HG03103 (cell line): ENCODE results near the gene EIF4E2.
"Not testable (repeated sequence)": the region's sequence is repeated elsewhere in the genome, so short reads cannot be mapped to it uniquely, and the experiment has no call there.

Experiments
- ATAC-seq: cut with Tn5 transposase; IDR thresholded peaks from one replicate; pipeline ENCODE4 v1.9.1; 2021; ENCODE audit warnings: low read depth; ENCODE audit not compliant: unreplicated experiment

Gene EIF4E2

GRCh38 chr2:232521959-232522622 lies 28.4 kb upstream of the EIF4E2 start:
- no peak for ATAC-seq

GRCh38 chr2:232522623-232523401 lies 27.7 kb upstream of the EIF4E2 start:
- ATAC-seq = no peak

GRCh38 chr2:232523402-232523681 lies 27.1 kb upstream of the EIF4E2 start:
- ATAC-seq = no peak

- ATAC-seq = no peak
Observed at GRCh38 chr2:232523682-232524597, 26.5 kb upstream of the EIF4E2 start.

- no peak for ATAC-seq
Observed at GRCh38 chr2:232524771-232525170, 25.7 kb upstream of the EIF4E2 start.

- no peak for ATAC-seq
Observed at GRCh38 chr2:232525199-232525598, 25.3 kb upstream of the EIF4E2 start.

GRCh38 chr2:232525791-232526371 lies 24.6 kb upstream of the EIF4E2 start, which contains the start of gene CHRND:
Gene CHRND, plus strand, starts transcription at chr2:232526160. Its CDS starts 56 bp downstream, at chr2:232526216.
- no peak for ATAC-seq

- ATAC-seq = no peak
Observed at GRCh38 chr2:232526372-232526941, 24.0 kb upstream of the EIF4E2 start.

GRCh38 chr2:232527905-232528470 lies 22.5 kb upstream of the EIF4E2 start:
- ATAC-seq = no peak

GRCh38 chr2:232528746-232529460 lies 21.6 kb upstream of the EIF4E2 start:
- no peak for ATAC-seq

- no peak for ATAC-seq
Observed at GRCh38 chr2:232529806-232530547, 20.5 kb upstream of the EIF4E2 start.

- ATAC-seq = no peak
Observed at GRCh38 chr2:232530626-232531260, 19.7 kb upstream of the EIF4E2 start.

GRCh38 chr2:232532419-232532818 lies 18.1 kb upstream of the EIF4E2 start:
- no peak for ATAC-seq

- ATAC-seq = not testable (repeated sequence)
Observed at GRCh38 chr2:232532821-232533220, 17.7 kb upstream of the EIF4E2 start.

GRCh38 chr2:232533944-232534710 lies 16.4 kb upstream of the EIF4E2 start:
- ATAC-seq = no peak

GRCh38 chr2:232534940-232535651 lies 15.4 kb upstream of the EIF4E2 start:
- no peak for ATAC-seq
